GM12865 (cell line): ENCODE results near the gene FAM53B.

Experiments
- DNase-seq: peaks from one replicate; pipeline ENCODE4 v3.0.0; 2010; ENCODE audit warnings: low read depth
- H3K4me3 ChIP-seq: 2 replicates; pipeline ENCODE4 v1.5.1; 2011; ENCODE audit warnings: mild to moderate bottlenecking, low read depth, low read length, control low read depth
- CTCF ChIP-seq: IDR thresholded peaks from 2 replicates; pipeline ENCODE4 v1.5.1; 2011; ENCODE audit warnings: low read length, control low read depth, low read depth, inconsistent platforms; ENCODE audit not compliant: insufficient read depth; ENCODE audit errors: missing control alignments

FAM53B gene

GRCh38 chr10:124578231-124579010 is 165.8 kb downstream of the FAM53B start:
- no peak overlapping the region for H3K4me3 ChIP-seq
- TF ChIP-seq CTCF, result no peak
- DNase-seq, result no peak

GRCh38 chr10:124577651-124578050 is 166.5 kb downstream of the FAM53B start:
- TF ChIP-seq CTCF, result no peak
- no peak overlapping the region for H3K4me3 ChIP-seq
- no peak for DNase-seq

GRCh38 chr10:124576526-124577420 is 167.4 kb downstream of the FAM53B start:
- no peak overlapping the region for H3K4me3 ChIP-seq
- DNase-seq, result no peak
- TF ChIP-seq CTCF, result no peak

- no peak for TF ChIP-seq CTCF
- DNase-seq, result no peak
- no peak overlapping the region for H3K4me3 ChIP-seq
These were observed 168.8 kb downstream of the FAM53B start for GRCh38 chr10:124575107-124576035.

- no peak overlapping the region for H3K4me3 ChIP-seq
- TF ChIP-seq CTCF, result no peak
- no peak for DNase-seq
These were observed 169.6 kb downstream of the FAM53B start for GRCh38 chr10:124574456-124575070.

- H3K4me3 ChIP-seq, result no peak overlapping the region
- no peak for TF ChIP-seq CTCF
- DNase-seq, result no peak
These were observed 170.3 kb downstream of the FAM53B start for GRCh38 chr10:124573726-124574455.
